Dermis lymphatic vessel endothelial cell (primary cell): Measurements from ENCODE around the gene UGGT1. TPM values are rescaled to one million over a fixed set of nuclear protein-coding genes. Genes with fewer than 3 reads are reported as not detected.

Source experiments
- total RNA-seq: library from RNA; depleted of rRNA; stranded (reverse); fragments of >200 nt; gene quantifications from 2 replicates; pipeline ENCODE4 v1.2.1, GENCODE V29; 2014

Gene UGGT1
- 57.4 and 60.6 TPM in 2 replicates for total RNA-seq

GRCh38 chr2:128090945-128091725 is at the start of gene UGGT1:
TSS of gene UGGT1 (plus strand) at chr2:128091200. CDS start at chr2:128091358, 158 bp downstream.

Other genes with a start within 250 kb of the UGGT1 start
- 21.2 and 25.0 TPM in 2 replicates for gene POLR2D, start 233.0 kb upstream of the UGGT1 start, total RNA-seq
- 14.2 and 16.4 TPM in 2 replicates for gene AMMECR1L, start 205.2 kb upstream of the UGGT1 start, total RNA-seq
- 3.4 and 3.6 TPM in 2 replicates for gene SAP130, start 63.1 kb upstream of the UGGT1 start, total RNA-seq
- gene HS6ST1, start 227.7 kb downstream of the UGGT1 start, total RNA-seq = 10.6 and 11.8 TPM in 2 replicates